ENCODE data around the gene DYRK1A.

DYRK1A gene

GRCh38 chr21:37395961-37396360 is 29.4 kb downstream of the DYRK1A start:
- Histone ChIP-seq H3K9me3 (ENCODE audit: insufficient read depth, low read length) (0 out of 2 replicates have a peak, but pooled peaks cover under 1% of the 10 kb centered on the region), H3K27ac (ENCODE audit: low read depth, low read length) (no peak overlapping the region), H3K79me2 (ENCODE audit: insufficient read depth, low read length) (peaks cover 100% of the 10 kb centered on the region), H3K9ac (ENCODE audit: low read length) (no peak overlapping the region), H4K20me1 (ENCODE audit: low read depth, low read length) (peaks cover 52% of the 10 kb centered on the region), H3K4me2 (ENCODE audit: low read depth, low read length, poor library complexity, severe bottlenecking) (no peak overlapping the region), H3K27me3 (ENCODE audit: low read length) (no peaks in the 10 kb centered on the region), H3K4me3 (ENCODE audit: insufficient read depth, low read length, poor library complexity, severe bottlenecking) (no peak overlapping the region), H3F3A (ENCODE audit: insufficient read depth) (no peaks in the 10 kb centered on the region), H2AFZ (ENCODE audit: low read depth, low read length, severe bottlenecking) (no peak overlapping the region), H3K9me2 (replicated peaks; ENCODE audit: insufficient read depth, low read length) (no peaks in the 10 kb centered on the region), H3K36me3 (ENCODE audit: low read length) (no peaks in the 10 kb centered on the region)
- TF ChIP-seq, protein P1, sequence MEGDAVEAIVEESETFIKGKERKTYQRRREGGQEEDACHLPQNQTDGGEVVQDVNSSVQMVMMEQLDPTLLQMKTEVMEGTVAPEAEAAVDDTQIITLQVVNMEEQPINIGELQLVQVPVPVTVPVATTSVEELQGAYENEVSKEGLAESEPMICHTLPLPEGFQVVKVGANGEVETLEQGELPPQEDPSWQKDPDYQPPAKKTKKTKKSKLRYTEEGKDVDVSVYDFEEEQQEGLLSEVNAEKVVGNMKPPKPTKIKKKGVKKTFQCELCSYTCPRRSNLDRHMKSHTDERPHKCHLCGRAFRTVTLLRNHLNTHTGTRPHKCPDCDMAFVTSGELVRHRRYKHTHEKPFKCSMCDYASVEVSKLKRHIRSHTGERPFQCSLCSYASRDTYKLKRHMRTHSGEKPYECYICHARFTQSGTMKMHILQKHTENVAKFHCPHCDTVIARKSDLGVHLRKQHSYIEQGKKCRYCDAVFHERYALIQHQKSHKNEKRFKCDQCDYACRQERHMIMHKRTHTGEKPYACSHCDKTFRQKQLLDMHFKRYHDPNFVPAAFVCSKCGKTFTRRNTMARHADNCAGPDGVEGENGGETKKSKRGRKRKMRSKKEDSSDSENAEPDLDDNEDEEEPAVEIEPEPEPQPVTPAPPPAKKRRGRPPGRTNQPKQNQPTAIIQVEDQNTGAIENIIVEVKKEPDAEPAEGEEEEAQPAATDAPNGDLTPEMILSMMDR (IDR thresholded peaks at IDR 0.05; ENCODE audit: insufficient read depth, low read length, poor library complexity, severe bottlenecking) = no peak
- TF ChIP-seq EZH2phosphoT487 (conservative IDR thresholded peaks at IDR 0.05; ENCODE audit: low read length) = no peak

DNA sequence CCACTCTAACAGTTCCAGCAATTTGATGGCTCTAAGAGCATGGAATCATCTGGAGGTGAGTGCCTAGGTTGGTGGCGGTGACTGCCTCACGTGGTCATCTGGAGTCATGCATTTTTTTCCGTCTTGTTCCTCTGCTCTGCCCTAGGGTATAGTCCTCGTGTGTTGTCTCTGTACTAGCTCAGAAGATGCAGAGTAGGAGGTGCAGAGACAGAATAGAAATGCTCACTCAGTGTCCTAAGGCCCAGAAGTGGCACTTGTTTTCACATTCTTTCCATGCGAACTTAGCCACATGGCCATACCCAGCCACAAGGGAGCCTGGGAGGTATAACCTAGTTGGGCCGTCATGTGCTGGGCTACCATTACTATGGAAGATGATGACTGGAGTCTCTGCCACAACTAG is 30.3 kb downstream of the DYRK1A start:
- H3K9me2 ChIP-seq (replicated peaks; ENCODE audit: insufficient read depth, low read length) = no peaks in the 10 kb centered on the region
- no peak overlapping the region for H2AFZ ChIP-seq (ENCODE audit: low read depth, low read length, severe bottlenecking)
- H3K4me2 ChIP-seq (ENCODE audit: low read depth, low read length, poor library complexity, severe bottlenecking) = no peak overlapping the region
- H3K27me3 ChIP-seq (ENCODE audit: low read length) = no peaks in the 10 kb centered on the region
- peaks cover 45% of the 10 kb centered on the region for H4K20me1 ChIP-seq (ENCODE audit: low read depth, low read length)
- no peak overlapping the region for H3K27ac ChIP-seq (ENCODE audit: low read depth, low read length)
- H3F3A ChIP-seq (ENCODE audit: insufficient read depth) = no peaks in the 10 kb centered on the region
- H3K9me3 ChIP-seq (ENCODE audit: insufficient read depth, low read length) = peaks cover 10% of the 10 kb centered on the region; the same call in 1 of the 2 replicates
- TF ChIP-seq, protein P1 (IDR thresholded peaks at IDR 0.05; ENCODE audit: insufficient read depth, low read length, poor library complexity, severe bottlenecking) = no peak
- no peak overlapping the region for H3K9ac ChIP-seq (ENCODE audit: low read length)
- H3K4me3 ChIP-seq (ENCODE audit: insufficient read depth, low read length, poor library complexity, severe bottlenecking) = no peak overlapping the region
- H3K79me2 ChIP-seq (ENCODE audit: insufficient read depth, low read length) = peaks cover 100% of the 10 kb centered on the region
- peaks cover 4% of the 10 kb centered on the region for H3K36me3 ChIP-seq (ENCODE audit: low read length)

- Histone ChIP-seq H3K4me3 (ENCODE audit: insufficient read depth, low read length, poor library complexity, severe bottlenecking) (no peak overlapping the region), H4K20me1 (ENCODE audit: low read depth, low read length) (peaks cover 34% of the 10 kb centered on the region), H3K9ac (ENCODE audit: low read length) (no peak overlapping the region), H3K9me3 (ENCODE audit: insufficient read depth, low read length) (peaks cover 17% of the 10 kb centered on the region; the same call in 1 of the 2 replicates), H3K27ac (ENCODE audit: low read depth, low read length) (no peak overlapping the region), H3K4me2 (ENCODE audit: low read depth, low read length, poor library complexity, severe bottlenecking) (no peak overlapping the region), H3K9me2 (replicated peaks; ENCODE audit: insufficient read depth, low read length) (no peaks in the 10 kb centered on the region), H3K79me2 (ENCODE audit: insufficient read depth, low read length) (peaks cover 100% of the 10 kb centered on the region), H3K27me3 (ENCODE audit: low read length) (no peaks in the 10 kb centered on the region), H2AFZ (ENCODE audit: low read depth, low read length, severe bottlenecking) (no peak overlapping the region), H3F3A (ENCODE audit: insufficient read depth) (no peaks in the 10 kb centered on the region), H3K36me3 (ENCODE audit: low read length) (peaks cover 9% of the 10 kb centered on the region)
- no peak for TF ChIP-seq EZH2phosphoT487 (conservative IDR thresholded peaks at IDR 0.05; ENCODE audit: low read length)
- TF ChIP-seq, protein P1 (IDR thresholded peaks at IDR 0.05; ENCODE audit: insufficient read depth, low read length, poor library complexity, severe bottlenecking) = no peak
These were observed 32.1 kb downstream of the DYRK1A start for GRCh38 chr21:37398697-37399096.
